HEK293 (cell line): ENCODE results near the gene MMRN2.
"Not testable (repeated sequence)": the region's sequence is repeated elsewhere in the genome, so short reads cannot be mapped to it uniquely, and the experiment has no call there.

ENCODE experiments used
- CTCF ChIA-PET: fragments of 350-600 bp; formaldehyde crosslinking; extraction: SDS; loops from one replicate; lab custom pipeline; 2021; ENCODE audit warnings: antibody characterized with exemption; lab: Yijun Ruan, JAX
- POLR2A ChIA-PET: fragments of 300-600 bp; formaldehyde crosslinking; extraction: SDS; loops from one replicate; lab custom pipeline; 2020; ENCODE audit warnings: antibody characterized with exemption, inconsistent platforms; lab: Yijun Ruan, JAX
- H3K27ac ChIP-seq: fragments of 200-500 bp; sonication (Bioruptor generic); 2 replicates; pipeline ENCODE4 v1.5.1; 2014; ENCODE audit warnings: low read depth, low read length, control low read depth, inconsistent platforms; ENCODE audit errors: extremely low read depth
- H3K36me3 ChIP-seq, 2 experiments: fragments of 200-500 bp in 1 of 2; sonication (Bioruptor generic) in 1 of 2; 1 replicate in 1 of 2; 2 replicates in 1 of 2; pipeline ENCODE4 v1.5.1; 2014 to 2017; ENCODE audit warnings: inconsistent platforms in 2 of 2, low read length in 2 of 2; ENCODE audit not compliant: control insufficient read depth in 2 of 2, insufficient read depth in 1 of 2
- H3K4me1 ChIP-seq: fragments of 200-500 bp; sonication (Bioruptor generic); 2 replicates; pipeline ENCODE4 v1.5.1; 2014; ENCODE audit warnings: mild to moderate bottlenecking, low read length, inconsistent platforms; ENCODE audit not compliant: control insufficient read depth, insufficient read depth
- H3K4me3 ChIP-seq: 2 replicates; pipeline ENCODE4 v1.5.1; 2011; ENCODE audit warnings: low read depth, mild to moderate bottlenecking, control low read depth, low read length, moderate library complexity
- H3K9me3 ChIP-seq: fragments of 200-500 bp; sonication (Bioruptor generic); 2 replicates; pipeline ENCODE4 v1.5.1; 2014; ENCODE audit warnings: low read depth, low read length, inconsistent platforms; ENCODE audit not compliant: control insufficient read depth, insufficient read depth
- ATF2 ChIP-seq: fragments of 450-650 bp; formaldehyde crosslinking; IDR thresholded peaks from 2 replicates; pipeline ENCODE4 v1.5.1; 2016; ENCODE audit warnings: missing biosample characterization, missing genetic modification characterization, low read depth
- BCL11A ChIP-seq: fragments of 450-650 bp; formaldehyde crosslinking; IDR thresholded peaks from 2 replicates; pipeline ENCODE4 v1.5.1; 2016; ENCODE audit warnings: low read depth, missing biosample characterization, missing genetic modification characterization
- EGR2 ChIP-seq: fragments of 450-650 bp; formaldehyde crosslinking; IDR thresholded peaks from 2 replicates; pipeline ENCODE4 v1.5.1; 2016; ENCODE audit warnings: low read depth, missing biosample characterization, missing genetic modification characterization
- HOXC10 ChIP-seq: sonication (generic); formaldehyde crosslinking; IDR thresholded peaks from 2 replicates; pipeline ENCODE4 v1.8.1; 2023; ENCODE audit warnings: mild to moderate bottlenecking, missing genetic modification reagents
- MYNN ChIP-seq: fragments of 450-650 bp; formaldehyde crosslinking; IDR thresholded peaks from 2 replicates; pipeline ENCODE4 v1.5.1; 2016; ENCODE audit warnings: missing biosample characterization, missing genetic modification characterization, borderline replicate concordance
- SALL2 ChIP-seq: fragments of 450-650 bp; formaldehyde crosslinking; IDR thresholded peaks from 2 replicates; pipeline ENCODE4 v1.5.0; 2017; ENCODE audit warnings: missing biosample characterization, mild to moderate bottlenecking, missing genetic modification characterization, borderline replicate concordance
- ZFP37 ChIP-seq: fragments of 450-650 bp; formaldehyde crosslinking; IDR thresholded peaks from 2 replicates; pipeline ENCODE4 v1.5.1; 2016; ENCODE audit warnings: missing biosample characterization, missing genetic modification characterization
- ZNF10 ChIP-seq: fragments of 450-650 bp; formaldehyde crosslinking; IDR thresholded peaks from 2 replicates; pipeline ENCODE4 v1.5.1; 2017; ENCODE audit warnings: missing biosample characterization, missing genetic modification characterization
- ZNF16 ChIP-seq: fragments of 450-650 bp; formaldehyde crosslinking; IDR thresholded peaks from 2 replicates; pipeline ENCODE4 v1.5.1; 2016; ENCODE audit warnings: low read depth, missing biosample characterization, missing genetic modification characterization
- ZNF24 ChIP-seq: fragments of 450-650 bp; formaldehyde crosslinking; IDR thresholded peaks from 2 replicates; pipeline ENCODE4 v1.5.1; 2016; ENCODE audit warnings: missing biosample characterization, missing genetic modification characterization
- ZNF274 ChIP-seq, 2 experiments: fragments of 200-500 bp in 1 of 2; fragments of 450-650 bp in 1 of 2; sonication (Bioruptor generic) in 1 of 2; formaldehyde crosslinking in 1 of 2; IDR thresholded peaks; 2 replicates each; pipeline versions ENCODE4 v1.5.1 to v1.6.1; 2014 to 2016; ENCODE audit warnings: borderline replicate concordance in 1 of 2, inconsistent platforms in 1 of 2, low read length in 1 of 2, missing biosample characterization in 1 of 2, missing genetic modification characterization in 1 of 2
- ZNF311 ChIP-seq: fragments of 450-650 bp; formaldehyde crosslinking; IDR thresholded peaks from 2 replicates; pipeline ENCODE4 v1.5.1; 2017; ENCODE audit warnings: missing biosample characterization, missing genetic modification characterization, borderline replicate concordance
- ZNF549 ChIP-seq: fragments of 450-650 bp; IDR thresholded peaks from 2 replicates; pipeline ENCODE4 v1.5.1; 2018; ENCODE audit warnings: missing biosample characterization, missing genetic modification characterization, mild to moderate bottlenecking, inconsistent platforms, moderate library complexity
- ZNF555 ChIP-seq: fragments of 450-650 bp; formaldehyde crosslinking; conservative IDR thresholded peaks from 2 replicates; pipeline ENCODE4 v1.5.1; 2017; ENCODE audit warnings: missing biosample characterization, mild to moderate bottlenecking, missing genetic modification characterization, inconsistent platforms
- ZNF558 ChIP-seq: fragments of 450-650 bp; formaldehyde crosslinking; IDR thresholded peaks from 2 replicates; pipeline ENCODE4 v1.5.1; 2016; ENCODE audit warnings: missing biosample characterization, missing genetic modification characterization
- ZNF629 ChIP-seq: fragments of 450-650 bp; formaldehyde crosslinking; IDR thresholded peaks from 2 replicates; pipeline ENCODE4 v1.5.1; 2017; ENCODE audit warnings: missing biosample characterization, missing genetic modification characterization
- ZNF704 ChIP-seq: fragments of 450-650 bp; formaldehyde crosslinking; IDR thresholded peaks from 2 replicates; pipeline ENCODE4 v1.5.1; 2016; ENCODE audit warnings: missing biosample characterization, missing genetic modification characterization
- ZNF776 ChIP-seq: fragments of 450-650 bp; formaldehyde crosslinking; IDR thresholded peaks from 2 replicates; pipeline ENCODE4 v1.5.0; 2017; ENCODE audit warnings: missing biosample characterization, missing genetic modification characterization, borderline replicate concordance
- TF ChIP-seq, protein P1 (sequence below): fragments of 450-650 bp; formaldehyde crosslinking; conservative IDR thresholded peaks from 2 replicates; pipeline ENCODE4 v1.5.1; 2016; ENCODE audit warnings: low read depth, missing biosample characterization, missing genetic modification characterization
- TF ChIP-seq, protein P2 (sequence below): fragments of 450-650 bp; IDR thresholded peaks from 2 replicates; pipeline ENCODE4 v1.5.1; 2018; ENCODE audit warnings: missing biosample characterization, missing genetic modification characterization

MMRN2 gene

DNA sequence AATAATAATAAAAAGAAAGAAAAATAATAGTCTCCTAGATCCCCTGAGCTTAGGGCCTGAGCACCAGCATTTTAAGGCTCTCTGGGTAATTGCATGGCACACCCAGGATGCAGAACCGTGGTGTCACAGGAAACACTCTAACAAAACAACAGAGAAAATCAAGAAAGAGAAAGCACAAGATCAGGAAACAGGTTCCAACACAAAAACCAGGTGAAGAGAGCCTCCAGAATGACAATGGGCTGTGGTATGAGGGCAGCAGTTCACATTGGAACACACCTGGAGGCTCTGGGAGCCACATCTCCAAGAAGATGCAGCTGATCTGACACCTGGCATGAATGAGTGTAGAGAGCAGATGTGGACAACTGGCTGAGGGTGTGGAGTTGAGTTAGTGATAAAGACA, 7.1 kb downstream of the MMRN2 start:
- POLR2A ChIA-PET, result no interaction called here
- Histone ChIP-seq H3K4me1 (no peaks in the 10 kb centered on the region), H3K4me3 (no peak overlapping the region), H3K36me3 (no peaks in the 10 kb centered on the region), H3K27ac (no peak overlapping the region), H3K9me3 (no peaks in the 10 kb centered on the region)
- TF ChIP-seq BCL11A (tag by site-specific recombination) (no peak), ZNF558 (no peak), ZFP37 (tag by site-specific recombination) (no peak)
- CTCF ChIA-PET, result interaction anchor here (0.7 to 1.7 kb wide), 2 partner anchors 10 to 19 kb away, joined by 3 to 7 read pairs; no protein-coding TSS in a partner anchor

- not testable (repeated sequence) for H3K4me1 ChIP-seq, H3K36me3 ChIP-seq, H3K27ac ChIP-seq, H3K9me3 ChIP-seq, H3K4me3 ChIP-seq
- ChIA-PET POLR2A (interaction anchor here (0.7 kb wide), 1 partner anchor 9 kb away, joined by 3 read pairs; no protein-coding TSS in a partner anchor), CTCF (interaction anchor here (0.6 to 2.2 kb wide), 3 partner anchors 11 to 15 kb away, joined by 4 to 10 read pairs (median 8); no protein-coding TSS in a partner anchor)
These were observed 9.6 kb downstream of the MMRN2 start for GRCh38 chr10:86947806-86948205.

GRCh38 chr10:86946213-86947155, 10.9 kb downstream of the MMRN2 start:
- Histone ChIP-seq H3K36me3 (no peaks in the 10 kb centered on the region), H3K9me3 (no peaks in the 10 kb centered on the region), H3K4me1 (no peaks in the 10 kb centered on the region), H3K4me3 (no peak overlapping the region), H3K27ac (no peak overlapping the region)
- ChIA-PET POLR2A (no interaction called here), CTCF (interaction anchor here (0.6 to 2.2 kb wide), 7 partner anchors 9 to 546 kb away, joined by 3 to 8 read pairs (median 3); no protein-coding TSS in a partner anchor)
- no peak for TF ChIP-seq ZNF704 (tag by site-specific recombination)
- TF ChIP-seq ZNF311 (tag by site-specific recombination), result no peak
- TF ChIP-seq SALL2 (tag by site-specific recombination), result no peak
- TF ChIP-seq ZNF24 (tag by site-specific recombination), result no peak
- no peak for TF ChIP-seq ZNF16
- TF ChIP-seq ZNF274 (IDR thresholded peaks at IDR 0.05; ENCODE audit: low read length), result no peak
- no peak for TF ChIP-seq ZNF274 (tag by site-specific recombination; IDR thresholded peaks at IDR 0.05; ENCODE audit: borderline replicate concordance)
- no peak for TF ChIP-seq ZNF549
- no peak for TF ChIP-seq EGR2 (tag by site-specific recombination)
- no peak for TF ChIP-seq ATF2 (tag by site-specific recombination)
- no peak for TF ChIP-seq HOXC10
- no peak for TF ChIP-seq ZNF558
- TF ChIP-seq ZNF776 (tag by site-specific recombination), result no peak
- TF ChIP-seq ZNF10 (tag by site-specific recombination), result no peak
- TF ChIP-seq, protein P1, sequence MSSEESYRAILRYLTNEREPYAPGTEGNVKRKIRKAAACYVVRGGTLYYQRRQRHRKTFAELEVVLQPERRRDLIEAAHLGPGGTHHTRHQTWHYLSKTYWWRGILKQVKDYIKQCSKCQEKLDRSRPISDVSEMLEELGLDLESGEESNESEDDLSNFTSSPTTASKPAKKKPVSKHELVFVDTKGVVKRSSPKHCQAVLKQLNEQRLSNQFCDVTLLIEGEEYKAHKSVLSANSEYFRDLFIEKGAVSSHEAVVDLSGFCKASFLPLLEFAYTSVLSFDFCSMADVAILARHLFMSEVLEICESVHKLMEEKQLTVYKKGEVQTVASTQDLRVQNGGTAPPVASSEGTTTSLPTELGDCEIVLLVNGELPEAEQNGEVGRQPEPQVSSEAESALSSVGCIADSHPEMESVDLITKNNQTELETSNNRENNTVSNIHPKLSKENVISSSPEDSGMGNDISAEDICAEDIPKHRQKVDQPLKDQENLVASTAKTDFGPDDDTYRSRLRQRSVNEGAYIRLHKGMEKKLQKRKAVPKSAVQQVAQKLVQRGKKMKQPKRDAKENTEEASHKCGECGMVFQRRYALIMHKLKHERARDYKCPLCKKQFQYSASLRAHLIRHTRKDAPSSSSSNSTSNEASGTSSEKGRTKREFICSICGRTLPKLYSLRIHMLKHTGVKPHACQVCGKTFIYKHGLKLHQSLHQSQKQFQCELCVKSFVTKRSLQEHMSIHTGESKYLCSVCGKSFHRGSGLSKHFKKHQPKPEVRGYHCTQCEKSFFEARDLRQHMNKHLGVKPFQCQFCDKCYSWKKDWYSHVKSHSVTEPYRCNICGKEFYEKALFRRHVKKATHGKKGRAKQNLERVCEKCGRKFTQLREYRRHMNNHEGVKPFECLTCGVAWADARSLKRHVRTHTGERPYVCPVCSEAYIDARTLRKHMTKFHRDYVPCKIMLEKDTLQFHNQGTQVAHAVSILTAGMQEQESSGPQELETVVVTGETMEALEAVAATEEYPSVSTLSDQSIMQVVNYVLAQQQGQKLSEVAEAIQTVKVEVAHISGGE, result no peak
- TF ChIP-seq, protein P2, sequence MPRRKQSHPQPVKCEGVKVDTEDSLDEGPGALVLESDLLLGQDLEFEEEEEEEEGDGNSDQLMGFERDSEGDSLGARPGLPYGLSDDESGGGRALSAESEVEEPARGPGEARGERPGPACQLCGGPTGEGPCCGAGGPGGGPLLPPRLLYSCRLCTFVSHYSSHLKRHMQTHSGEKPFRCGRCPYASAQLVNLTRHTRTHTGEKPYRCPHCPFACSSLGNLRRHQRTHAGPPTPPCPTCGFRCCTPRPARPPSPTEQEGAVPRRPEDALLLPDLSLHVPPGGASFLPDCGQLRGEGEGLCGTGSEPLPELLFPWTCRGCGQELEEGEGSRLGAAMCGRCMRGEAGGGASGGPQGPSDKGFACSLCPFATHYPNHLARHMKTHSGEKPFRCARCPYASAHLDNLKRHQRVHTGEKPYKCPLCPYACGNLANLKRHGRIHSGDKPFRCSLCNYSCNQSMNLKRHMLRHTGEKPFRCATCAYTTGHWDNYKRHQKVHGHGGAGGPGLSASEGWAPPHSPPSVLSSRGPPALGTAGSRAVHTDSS (tag by site-specific recombination), result no peak
- TF ChIP-seq ZNF555 (tag by site-specific recombination), result no peak
- TF ChIP-seq ZNF629 (tag by site-specific recombination), result no peak
- TF ChIP-seq MYNN (tag by site-specific recombination), result no peak
